HG03521 (cell line): ENCODE results near the gene DHX32.
A peak's percentile ranks its signal among the peaks of the same experiment; 100 is the strongest.

Experiments used
- ATAC-seq: cut with Tn5 transposase; IDR thresholded peaks from one replicate; pipeline ENCODE4 v1.9.1; 2021; ENCODE audit warnings: mild to moderate bottlenecking, moderate library complexity; ENCODE audit not compliant: unreplicated experiment

Gene DHX32

DNA sequence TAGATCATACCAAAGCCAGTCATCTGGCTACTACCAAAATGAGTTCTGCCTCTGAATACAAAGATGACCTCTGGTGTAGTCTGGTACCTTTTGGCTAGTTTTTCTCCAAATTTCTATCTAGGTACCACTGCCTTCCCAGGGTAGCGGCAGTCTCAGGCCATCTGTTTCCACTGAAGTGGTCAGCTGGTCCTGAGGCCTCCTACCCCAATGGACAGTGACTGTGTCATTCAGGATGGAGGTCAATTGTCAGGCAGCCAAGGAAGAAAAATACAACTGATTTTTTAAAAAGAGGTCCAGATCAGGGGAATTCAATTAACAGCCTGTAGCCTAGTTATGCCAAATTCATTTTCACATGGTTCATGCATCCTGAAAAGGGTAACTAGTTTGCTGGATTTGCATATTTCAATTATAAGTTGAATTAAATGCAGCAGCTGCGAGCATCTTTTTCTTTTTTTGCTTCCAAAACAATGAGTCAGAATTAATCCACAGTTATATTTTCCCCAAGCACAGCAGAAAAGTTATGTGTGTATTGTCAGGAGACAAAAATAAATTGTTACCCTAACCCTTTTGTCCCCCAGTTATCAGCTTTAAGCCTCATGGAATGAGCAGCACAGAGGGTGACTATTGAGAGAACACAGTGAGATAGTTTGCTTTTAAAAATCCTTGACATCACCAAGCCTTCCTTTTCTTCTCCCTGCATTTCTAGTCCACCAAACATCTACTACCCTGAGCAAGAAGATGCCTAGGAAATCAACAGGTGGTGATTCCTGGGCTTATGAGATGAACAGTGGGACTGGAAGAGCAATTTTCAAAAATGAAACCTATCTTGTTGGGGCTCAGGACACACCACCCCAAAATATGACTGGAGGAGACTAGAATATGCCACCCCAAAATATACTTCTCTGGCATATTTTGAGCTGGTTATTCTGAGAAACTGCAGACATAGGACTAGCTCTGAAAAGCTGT lies 30.0 kb downstream of the DHX32 start:
- ATAC-seq = no peak

GRCh38 chr10:125849448-125849847 lies 31.6 kb downstream of the DHX32 start:
- ATAC-seq = no peak

DNA sequence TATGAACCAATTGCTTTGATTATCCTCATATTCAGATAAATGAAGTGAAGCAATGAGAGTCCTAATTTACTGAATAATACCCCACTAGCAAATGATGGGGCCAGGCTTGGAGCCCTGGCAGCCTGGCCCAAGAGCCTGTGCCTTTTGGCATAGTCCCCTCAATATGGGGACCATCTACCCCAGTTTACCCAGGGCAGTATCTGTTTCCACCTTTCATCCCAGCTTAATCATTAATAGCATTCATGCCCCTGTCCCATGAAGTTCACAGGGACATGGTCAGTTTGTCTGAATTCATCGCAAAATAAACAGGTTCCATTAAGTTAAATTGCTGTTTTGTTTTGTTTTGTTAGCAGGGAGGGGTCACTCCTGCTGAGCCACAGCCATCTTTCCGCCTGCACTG lies 32.2 kb downstream of the DHX32 start:
- no peak for ATAC-seq

- no peak for ATAC-seq
These were observed 32.7 kb downstream of the DHX32 start for GRCh38 chr10:125848371-125848770.

- ATAC-seq = no peak
These were observed 34.2 kb downstream of the DHX32 start for GRCh38 chr10:125846894-125847293.

DNA sequence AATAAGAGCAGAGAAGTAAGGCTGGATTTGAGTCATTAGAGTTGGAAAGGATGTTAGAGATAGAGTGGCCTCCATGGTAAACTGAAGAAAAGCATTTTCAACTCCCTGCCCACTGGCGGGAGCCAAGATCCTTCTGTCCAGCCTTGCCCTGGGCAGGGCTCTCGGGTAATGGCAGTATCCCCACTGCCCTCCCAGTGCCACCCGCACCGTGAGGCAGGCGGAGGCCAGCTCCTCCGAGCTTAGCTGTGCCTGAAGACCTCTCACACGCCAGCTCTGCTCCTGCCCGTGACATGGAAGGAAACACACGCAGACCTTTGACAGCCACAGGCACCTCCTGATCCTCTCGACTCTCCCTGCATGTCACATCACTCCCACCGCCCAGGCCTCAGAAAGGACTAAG lies 35.5 kb downstream of the DHX32 start:
- no peak for ATAC-seq

DNA sequence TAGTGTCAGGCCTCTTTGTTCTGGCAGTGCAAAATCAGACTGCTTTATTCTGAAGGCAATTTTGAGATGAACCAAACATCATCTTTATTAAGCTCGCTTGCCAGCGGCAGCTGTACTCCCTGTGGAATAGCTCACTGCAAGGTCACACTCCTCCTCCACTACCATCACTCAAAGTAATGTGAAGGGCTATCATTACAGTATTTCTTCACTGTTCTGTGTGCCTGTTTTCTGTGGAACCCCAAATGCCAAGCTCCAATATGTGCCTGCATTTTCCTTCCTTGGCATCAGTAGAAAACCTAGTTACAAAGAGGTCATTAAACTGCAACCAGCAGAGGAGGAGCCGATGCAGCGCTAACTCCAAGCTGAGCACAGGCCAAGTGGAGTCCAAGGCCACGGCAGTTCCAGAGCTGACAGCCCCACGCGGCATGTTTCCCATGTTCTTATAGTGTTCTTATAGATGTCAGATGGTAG lies 36.3 kb downstream of the DHX32 start:
- no peak for ATAC-seq

- no peak for ATAC-seq
These were observed 37.3 kb downstream of the DHX32 start for GRCh38 chr10:125843603-125844329.

- no peak for ATAC-seq
These were observed 40.1 kb downstream of the DHX32 start for GRCh38 chr10:125840955-125841354.

DNA sequence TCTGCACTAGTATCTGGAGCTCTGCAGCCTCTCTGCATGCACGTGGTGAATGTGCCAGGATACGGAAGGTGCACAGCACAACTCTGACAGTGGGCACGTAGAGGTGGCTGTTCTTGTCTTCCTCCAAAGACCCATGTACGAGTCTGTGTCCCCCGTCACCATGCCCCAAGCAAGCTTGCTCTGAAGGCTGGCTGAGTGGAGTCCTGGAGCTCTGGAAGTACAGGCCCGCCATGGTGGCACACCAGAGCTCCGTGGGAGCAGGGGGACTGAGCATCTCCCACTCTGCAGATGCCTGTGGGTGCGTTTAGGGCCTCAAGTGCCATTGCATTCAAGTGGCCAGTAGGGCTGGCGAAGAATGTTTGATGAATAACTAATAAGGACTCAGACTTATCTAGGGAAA lies 40.7 kb downstream of the DHX32 start:
- ATAC-seq = no peak

- no peak for ATAC-seq
These were observed 42.1 kb downstream of the DHX32 start for GRCh38 chr10:125838802-125839575.

DNA sequence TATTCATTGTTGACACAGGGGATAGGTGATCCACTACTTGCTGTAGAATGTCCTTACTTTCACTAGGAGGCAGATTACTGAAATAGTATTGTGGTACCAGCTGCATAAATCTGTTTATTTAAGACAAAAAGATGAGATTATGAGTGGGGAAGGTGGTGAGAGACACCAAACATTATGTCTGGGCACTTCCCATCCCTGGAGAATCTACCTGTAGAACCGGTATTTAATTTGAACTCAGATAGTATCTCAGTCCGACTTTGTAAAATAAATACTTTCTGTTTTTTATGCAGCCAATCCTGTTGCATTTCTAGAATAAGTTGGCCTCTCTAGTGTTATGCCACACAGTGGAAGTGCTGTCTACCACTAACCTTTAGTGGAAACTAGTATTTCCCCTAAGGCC lies 44.3 kb downstream of the DHX32 start:
- no peak for ATAC-seq

DNA sequence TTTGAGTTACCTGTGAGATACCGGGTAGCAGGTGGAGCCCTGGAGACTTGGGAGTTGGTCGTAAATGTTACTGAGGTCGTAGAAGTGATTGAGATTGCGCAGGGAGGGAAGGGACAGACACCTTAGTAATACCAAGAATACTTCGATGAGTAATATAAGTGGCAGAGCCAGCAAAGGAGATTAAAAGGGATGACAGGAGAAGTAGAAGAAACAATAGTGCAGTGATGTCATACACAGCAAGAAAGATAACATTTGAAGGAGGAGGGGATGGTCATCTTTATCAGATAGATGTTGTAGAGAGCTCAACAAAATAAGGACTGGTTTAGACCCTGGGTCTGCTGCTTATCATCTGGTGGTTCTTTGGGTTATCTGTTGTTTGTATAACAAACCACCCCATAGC lies 52.8 kb downstream of the DHX32 start:
- ATAC-seq = no peak

DNA sequence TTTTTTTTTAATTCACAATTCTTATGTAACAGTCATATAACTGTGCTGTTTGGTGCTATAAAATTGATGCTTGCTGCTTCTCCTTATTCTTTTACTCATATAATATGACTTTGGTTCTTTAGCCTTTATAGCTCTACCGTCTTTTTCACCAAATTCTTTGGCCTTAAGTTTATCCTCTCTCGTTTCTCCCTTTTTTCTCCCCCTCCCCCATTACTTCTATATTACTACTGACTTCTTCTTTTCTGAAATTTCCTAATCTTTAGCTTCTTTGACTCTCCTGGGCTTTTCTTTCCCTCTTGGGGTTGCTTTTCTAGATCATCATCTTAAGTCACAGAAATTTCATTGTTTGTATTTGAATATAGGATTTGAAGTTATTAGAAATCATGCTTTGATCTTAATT lies 54.0 kb downstream of the DHX32 start:
- ATAC-seq = no peak

GRCh38 chr10:125824736-125825135 lies 56.4 kb downstream of the DHX32 start:
- no peak for ATAC-seq

GRCh38 chr10:125823663-125824251 lies 57.3 kb downstream of the DHX32 start:
- ATAC-seq = no peak

GRCh38 chr10:125822878-125823662 lies 58.0 kb downstream of the DHX32 start, which contains the start of the genes BCCIP and UROS:
BCCIP (plus strand) TSS chr10:125823546; CDS start chr10:125823558, 12 bp downstream.
UROS (minus strand) TSS chr10:125823258; CDS start chr10:125816499, 6,759 bp downstream.
- peak; percentile 72 for ATAC-seq

- peak; percentile 29 for ATAC-seq
These were observed 60.4 kb downstream of the DHX32 start for GRCh38 chr10:125820701-125821100.

DNA sequence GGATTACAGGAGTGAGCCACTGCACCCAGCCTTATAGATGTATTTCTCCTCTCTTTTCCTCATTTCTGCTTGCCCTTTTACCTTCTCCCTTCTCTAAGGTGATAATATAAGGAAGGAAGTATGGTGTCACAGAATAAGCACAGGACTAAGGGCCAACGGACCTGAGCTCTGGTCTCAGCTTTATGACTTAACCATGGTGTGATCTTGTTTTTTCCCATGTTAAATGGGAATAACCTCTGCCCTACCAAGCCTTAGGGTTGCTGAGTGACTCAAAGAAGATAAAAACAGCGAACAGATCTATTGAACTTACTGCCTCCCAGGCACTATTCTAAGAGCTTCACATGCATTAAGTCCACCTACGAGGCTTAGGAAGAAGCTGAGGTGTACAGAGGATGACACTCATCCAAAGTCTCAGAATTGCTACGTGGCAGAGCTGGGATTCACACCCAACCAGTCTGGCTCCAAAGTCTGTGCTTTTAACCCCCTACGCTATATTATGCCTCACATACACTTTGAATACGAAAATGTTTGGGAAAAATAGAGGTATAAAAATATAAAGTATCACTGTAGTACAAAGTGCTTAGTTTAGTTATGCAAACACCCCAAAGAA lies 63.6 kb downstream of the DHX32 start:
- ATAC-seq = no peak
